HepG2 (cell line): ENCODE results near the gene MIX23. TPM values are rescaled to one million over a fixed set of nuclear protein-coding genes. Genes with fewer than 3 reads are reported as not detected.

Experiments used
- ARID4A ChIP-seq: sonication (generic); formaldehyde crosslinking; IDR thresholded peaks from 2 replicates; pipeline ENCODE4 v1.5.0; 2020; ENCODE audit warnings: mild to moderate bottlenecking, missing genetic modification reagents, borderline replicate concordance
- ATF3 ChIP-seq: sonication (generic); formaldehyde crosslinking; IDR thresholded peaks from 2 replicates; pipeline ENCODE4 v1.4.0; 2020; ENCODE audit warnings: missing genetic modification reagents
- DDIT3 ChIP-seq: sonication (generic); formaldehyde crosslinking; IDR thresholded peaks from 2 replicates; pipeline ENCODE4 v1.4.0; 2020; ENCODE audit warnings: mild to moderate bottlenecking, missing genetic modification reagents
- FLYWCH1 ChIP-seq: sonication (generic); formaldehyde crosslinking; IDR thresholded peaks from 2 replicates; pipeline ENCODE4 v1.8.1; 2023; ENCODE audit warnings: mild to moderate bottlenecking, missing genetic modification reagents
- FOXK2 ChIP-seq: fragments of 450-650 bp; IDR thresholded peaks from 2 replicates; pipeline ENCODE4 v1.6.1; 2016
- HOXA7 ChIP-seq: sonication (generic); formaldehyde crosslinking; IDR thresholded peaks from 2 replicates; pipeline ENCODE4 v1.8.1; 2022; ENCODE audit warnings: mild to moderate bottlenecking, missing genetic modification reagents, moderate library complexity
- JUN ChIP-seq: sonication (generic); formaldehyde crosslinking; IDR thresholded peaks from 2 replicates; pipeline ENCODE4 v1.4.0; 2020; ENCODE audit warnings: mild to moderate bottlenecking, missing genetic modification reagents
- JUNB ChIP-seq: sonication (generic); formaldehyde crosslinking; IDR thresholded peaks from 2 replicates; pipeline ENCODE4 v1.8.0; 2022; ENCODE audit warnings: missing genetic modification reagents, mild to moderate bottlenecking, borderline replicate concordance
- KDM4B ChIP-seq: sonication (generic); formaldehyde crosslinking; IDR thresholded peaks from 2 replicates; pipeline ENCODE4 v1.4.0; 2020; ENCODE audit warnings: missing genetic modification reagents
- KDM6A ChIP-seq: IDR thresholded peaks from 2 replicates; pipeline ENCODE4 v1.6.1; 2016; ENCODE audit warnings: low read depth
- KLF16 ChIP-seq, 2 experiments: sonication (generic) in 1 of 2; formaldehyde crosslinking in 1 of 2; IDR thresholded peaks; 2 replicates each; pipeline versions ENCODE4 v1.6.1 to v1.8.0; 2016 to 2023; ENCODE audit warnings: missing genetic modification reagents in 2 of 2, missing compliant biosample characterization in 1 of 2
- NR2F2 ChIP-seq: IDR thresholded peaks from 2 replicates; pipeline ENCODE4 v1.6.1; 2012; ENCODE audit warnings: low read depth, inconsistent platforms, borderline replicate concordance
- ONECUT2 ChIP-seq: sonication (generic); formaldehyde crosslinking; IDR thresholded peaks from 2 replicates; pipeline ENCODE4 v1.4.0; 2020; ENCODE audit warnings: missing genetic modification reagents
- POLR2A ChIP-seq, 2 experiments: IDR thresholded peaks; 2 replicates each; pipeline ENCODE4 v1.6.1; 2011; ENCODE audit warnings: low read depth in 2 of 2, low read length in 2 of 2, mild to moderate bottlenecking in 1 of 2, moderate library complexity in 1 of 2; ENCODE audit not compliant: insufficient read depth in 1 of 2
- POLR2G ChIP-seq: fragments of 200-400 bp; formaldehyde crosslinking; IDR thresholded peaks from 2 replicates; pipeline ENCODE4 v1.6.1; 2018; ENCODE audit warnings: mild to moderate bottlenecking, low read depth, low read length, moderate library complexity
- SNAPC5 ChIP-seq: sonication (generic); formaldehyde crosslinking; IDR thresholded peaks from 2 replicates; pipeline ENCODE4 v1.8.1; 2023; ENCODE audit warnings: mild to moderate bottlenecking, missing genetic modification reagents, borderline replicate concordance
- ZKSCAN5 ChIP-seq: sonication (generic); formaldehyde crosslinking; IDR thresholded peaks from 2 replicates; pipeline ENCODE4 v1.5.1; 2020; ENCODE audit warnings: mild to moderate bottlenecking, missing genetic modification reagents
- ZNF101 ChIP-seq: sonication (generic); formaldehyde crosslinking; IDR thresholded peaks from 2 replicates; pipeline ENCODE4 v1.4.0; 2020; ENCODE audit warnings: mild to moderate bottlenecking, low read depth, missing genetic modification reagents, borderline replicate concordance
- ZNF343 ChIP-seq: sonication (generic); formaldehyde crosslinking; IDR thresholded peaks from 2 replicates; pipeline ENCODE4 v1.4.0; 2020; ENCODE audit warnings: mild to moderate bottlenecking, missing genetic modification reagents
- ZNF512B ChIP-seq: sonication (generic); formaldehyde crosslinking; IDR thresholded peaks from 2 replicates; pipeline ENCODE4 v1.5.1; 2020; ENCODE audit warnings: missing genetic modification reagents, mild to moderate bottlenecking, borderline replicate concordance
- ZNF564 ChIP-seq: sonication (generic); formaldehyde crosslinking; IDR thresholded peaks from 2 replicates; pipeline ENCODE4 v1.8.1; 2023; ENCODE audit warnings: mild to moderate bottlenecking, missing genetic modification reagents
- ZNF891 ChIP-seq: sonication (generic); formaldehyde crosslinking; IDR thresholded peaks from 2 replicates; pipeline ENCODE4 v1.5.0; 2020; ENCODE audit warnings: mild to moderate bottlenecking, missing genetic modification reagents
- polyA plus RNA-seq, 8 experiments: library from polyadenylated mRNA; depleted of rRNA in 3 of 8; stranded (reverse) in 7 of 8; unstranded in 1 of 8; fragments of >200 nt; fragmentation: Illumina TruSeq in 4 of 8; extraction: Trizol in 4 of 8; gene quantifications; 2 replicates each; pipeline versions ENCODE4 v1.2.1 to v1.2.3, GENCODE V29; 2011 to 2016; ENCODE audit warnings: low read depth in 4 of 8, missing spikeins in 1 of 8, mixed read lengths in 1 of 8; ENCODE audit not compliant: insufficient read depth in 1 of 8
- total RNA-seq, 5 experiments: library from RNA; depleted of rRNA; stranded (reverse); fragments of >200 nt; fragmentation: Illumina TruSeq; extraction: Trizol; gene quantifications; 2 replicates each; pipeline ENCODE4 v1.2.3, GENCODE V29; 2016; ENCODE audit warnings: low read depth in 1 of 5

The MIX23 gene
- total and polyA plus RNA-seq, 2 of the 13 experiments (the other 11 are each of a cell fraction or from before 2014, with no cell fraction given) = 20.0 to 152 TPM

- peak; percentile 84; the same call in 1 of the 2 replicates for TF ChIP-seq ARID4A (CRISPR knock-in tag)
- TF ChIP-seq JUNB (CRISPR knock-in tag) = no peak
- TF ChIP-seq ZNF891 (CRISPR knock-in tag) = peak; percentile 83; the same call in 1 of the 2 replicates
- TF ChIP-seq KDM6A (CRISPR knock-in tag) = no peak
- no peak for TF ChIP-seq DDIT3 (CRISPR knock-in tag)
- TF ChIP-seq ONECUT2 (CRISPR knock-in tag) = no peak
- TF ChIP-seq FLYWCH1 (CRISPR knock-in tag) = no peak
- peak; percentile 90 to 97 for TF ChIP-seq POLR2A (IDR thresholded peaks at IDR 0.05; ENCODE audit: insufficient read depth in 1 of 2, low read depth in 2 of 2, low read length in 2 of 2)
- peak in 1 of 2 experiments; percentile 88; a peak in 2 of 4 replicates for TF ChIP-seq KLF16 (CRISPR knock-in tag; IDR thresholded peaks at IDR 0.05)
- TF ChIP-seq JUN = no peak
- TF ChIP-seq ZNF564 (CRISPR knock-in tag) = no peak
- no peak for TF ChIP-seq SNAPC5 (CRISPR knock-in tag)
- 0 out of 2 replicates have a peak, but pooled peaks have one; percentile 35 for TF ChIP-seq KDM4B (CRISPR knock-in tag)
- TF ChIP-seq ZNF343 (CRISPR knock-in tag) = no peak
- no peak for TF ChIP-seq ZKSCAN5 (CRISPR knock-in tag)
- TF ChIP-seq POLR2G = peak; percentile 98
- TF ChIP-seq ZNF512B (CRISPR knock-in tag) = no peak
- no peak for TF ChIP-seq ZNF101 (CRISPR knock-in tag)
- no peak for TF ChIP-seq HOXA7 (CRISPR knock-in tag)
- TF ChIP-seq NR2F2 = peak; percentile 39; the same call in 1 of the 2 replicates
- no peak for TF ChIP-seq ATF3 (CRISPR knock-in tag)
- TF ChIP-seq FOXK2 = no peak
Measured at GRCh38 chr3:122415762-122416654, 33.0 kb upstream of the MIX23 start, which contains the start of gene WDR5B (continued).
